ENCODE results near the gene TBL3.

DNA sequence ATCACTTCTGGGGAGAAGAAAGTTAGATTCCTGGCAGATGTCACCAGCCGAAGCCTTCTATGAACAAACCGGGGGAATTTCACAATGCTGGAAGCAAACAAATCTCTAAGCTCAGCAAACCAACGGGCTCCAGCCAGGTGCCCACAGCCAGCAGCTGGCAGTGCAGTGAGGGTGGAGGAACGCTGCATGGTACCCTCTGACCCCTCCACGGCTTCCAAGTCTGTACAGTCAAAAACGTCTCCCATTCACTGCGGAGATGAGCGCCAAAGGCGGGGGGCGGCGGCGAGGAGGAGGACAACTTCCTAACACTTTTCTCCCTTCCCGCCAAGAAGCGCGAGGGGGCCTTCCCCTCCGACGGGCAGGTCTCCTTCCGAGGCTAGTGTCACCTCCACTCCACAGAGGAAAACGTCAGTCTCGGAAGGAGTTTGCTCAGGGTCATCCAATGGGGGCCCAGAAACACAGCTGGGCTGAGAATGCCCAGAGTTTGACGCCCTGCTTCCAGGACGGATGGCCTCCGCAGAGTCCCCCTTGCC, 36.8 kb downstream of the TBL3 start:
- TF ChIP-seq, protein P1, sequence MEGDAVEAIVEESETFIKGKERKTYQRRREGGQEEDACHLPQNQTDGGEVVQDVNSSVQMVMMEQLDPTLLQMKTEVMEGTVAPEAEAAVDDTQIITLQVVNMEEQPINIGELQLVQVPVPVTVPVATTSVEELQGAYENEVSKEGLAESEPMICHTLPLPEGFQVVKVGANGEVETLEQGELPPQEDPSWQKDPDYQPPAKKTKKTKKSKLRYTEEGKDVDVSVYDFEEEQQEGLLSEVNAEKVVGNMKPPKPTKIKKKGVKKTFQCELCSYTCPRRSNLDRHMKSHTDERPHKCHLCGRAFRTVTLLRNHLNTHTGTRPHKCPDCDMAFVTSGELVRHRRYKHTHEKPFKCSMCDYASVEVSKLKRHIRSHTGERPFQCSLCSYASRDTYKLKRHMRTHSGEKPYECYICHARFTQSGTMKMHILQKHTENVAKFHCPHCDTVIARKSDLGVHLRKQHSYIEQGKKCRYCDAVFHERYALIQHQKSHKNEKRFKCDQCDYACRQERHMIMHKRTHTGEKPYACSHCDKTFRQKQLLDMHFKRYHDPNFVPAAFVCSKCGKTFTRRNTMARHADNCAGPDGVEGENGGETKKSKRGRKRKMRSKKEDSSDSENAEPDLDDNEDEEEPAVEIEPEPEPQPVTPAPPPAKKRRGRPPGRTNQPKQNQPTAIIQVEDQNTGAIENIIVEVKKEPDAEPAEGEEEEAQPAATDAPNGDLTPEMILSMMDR (IDR thresholded peaks at IDR 0.05) = no peak
- no peak for TF ChIP-seq POLR2A (IDR thresholded peaks at IDR 0.05)

Measured in uterus (tissue), 2 donors.